ENCODE data around the gene GALNT12. TPM values are rescaled to one million over a fixed set of nuclear protein-coding genes. Genes with fewer than 3 reads are reported as not detected.

GALNT12 gene
- total and polyA plus RNA-seq, 2 experiments from 2014 or later, result 13.9 to 16.4 TPM

DNA sequence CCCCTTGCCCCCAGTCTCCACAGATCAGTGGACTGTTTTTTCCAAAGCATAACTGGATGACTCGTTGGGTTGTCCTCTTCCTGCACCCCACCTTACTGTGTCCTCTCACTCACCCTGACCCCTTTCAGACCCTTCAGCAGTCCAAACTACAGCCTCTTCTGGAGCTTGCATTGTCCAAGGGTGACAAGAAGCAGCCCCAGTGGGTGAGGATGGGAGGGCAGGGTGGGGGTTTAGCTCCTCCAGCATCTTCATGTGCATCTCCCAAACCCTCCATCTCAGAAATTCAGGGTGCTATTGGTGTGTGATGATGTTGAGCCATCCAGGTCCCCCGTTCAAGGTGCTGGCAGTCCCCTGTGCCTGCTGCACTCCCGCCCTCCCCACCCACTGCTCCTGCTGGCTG lies 73.9 kb downstream of the GALNT12 start:
- H2AFZ ChIP-seq, result no peak overlapping the region
- TF ChIP-seq, protein P1, sequence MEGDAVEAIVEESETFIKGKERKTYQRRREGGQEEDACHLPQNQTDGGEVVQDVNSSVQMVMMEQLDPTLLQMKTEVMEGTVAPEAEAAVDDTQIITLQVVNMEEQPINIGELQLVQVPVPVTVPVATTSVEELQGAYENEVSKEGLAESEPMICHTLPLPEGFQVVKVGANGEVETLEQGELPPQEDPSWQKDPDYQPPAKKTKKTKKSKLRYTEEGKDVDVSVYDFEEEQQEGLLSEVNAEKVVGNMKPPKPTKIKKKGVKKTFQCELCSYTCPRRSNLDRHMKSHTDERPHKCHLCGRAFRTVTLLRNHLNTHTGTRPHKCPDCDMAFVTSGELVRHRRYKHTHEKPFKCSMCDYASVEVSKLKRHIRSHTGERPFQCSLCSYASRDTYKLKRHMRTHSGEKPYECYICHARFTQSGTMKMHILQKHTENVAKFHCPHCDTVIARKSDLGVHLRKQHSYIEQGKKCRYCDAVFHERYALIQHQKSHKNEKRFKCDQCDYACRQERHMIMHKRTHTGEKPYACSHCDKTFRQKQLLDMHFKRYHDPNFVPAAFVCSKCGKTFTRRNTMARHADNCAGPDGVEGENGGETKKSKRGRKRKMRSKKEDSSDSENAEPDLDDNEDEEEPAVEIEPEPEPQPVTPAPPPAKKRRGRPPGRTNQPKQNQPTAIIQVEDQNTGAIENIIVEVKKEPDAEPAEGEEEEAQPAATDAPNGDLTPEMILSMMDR (IDR thresholded peaks at IDR 0.05; ENCODE audit: poor library complexity), result no peak
- TF ChIP-seq EZH2 (IDR thresholded peaks at IDR 0.05; ENCODE audit: borderline replicate concordance), result no peak
- TF ChIP-seq EZH2phosphoT487 (IDR thresholded peaks at IDR 0.05; ENCODE audit: low read depth, severe bottlenecking, unreplicated experiment), result no peak
- no peaks in the 10 kb centered on the region for H3K9me3 ChIP-seq (ENCODE audit: low read depth)
- no peaks in the 10 kb centered on the region for H3K27me3 ChIP-seq
- H3K9me2 ChIP-seq (replicated peaks; ENCODE audit: insufficient read depth), result no peaks in the 10 kb centered on the region
- H3K79me2 ChIP-seq, result no peaks in the 10 kb centered on the region
- no peak overlapping the region for H3K27ac ChIP-seq
- no peak overlapping the region for H3K4me2 ChIP-seq
- WGBS (ENCODE audit: low lambda C conversion rate, missing lambda C conversion rate), result 96% methylated on average over 2 of the region's 3 CpGs
- H3K36me3 ChIP-seq (replicated peaks; ENCODE audit: insufficient read depth, low read depth), result no peaks in the 10 kb centered on the region
- no peaks in the 10 kb centered on the region for H4K20me1 ChIP-seq (ENCODE audit: insufficient read depth, poor library complexity, severe bottlenecking)
- H3K4me1 ChIP-seq (ENCODE audit: insufficient read depth), result peaks cover 12% of the 10 kb centered on the region
- no peak for DNase-seq (ENCODE audit: low spot score)
- H3K4me3 ChIP-seq, result no peak overlapping the region

DNA sequence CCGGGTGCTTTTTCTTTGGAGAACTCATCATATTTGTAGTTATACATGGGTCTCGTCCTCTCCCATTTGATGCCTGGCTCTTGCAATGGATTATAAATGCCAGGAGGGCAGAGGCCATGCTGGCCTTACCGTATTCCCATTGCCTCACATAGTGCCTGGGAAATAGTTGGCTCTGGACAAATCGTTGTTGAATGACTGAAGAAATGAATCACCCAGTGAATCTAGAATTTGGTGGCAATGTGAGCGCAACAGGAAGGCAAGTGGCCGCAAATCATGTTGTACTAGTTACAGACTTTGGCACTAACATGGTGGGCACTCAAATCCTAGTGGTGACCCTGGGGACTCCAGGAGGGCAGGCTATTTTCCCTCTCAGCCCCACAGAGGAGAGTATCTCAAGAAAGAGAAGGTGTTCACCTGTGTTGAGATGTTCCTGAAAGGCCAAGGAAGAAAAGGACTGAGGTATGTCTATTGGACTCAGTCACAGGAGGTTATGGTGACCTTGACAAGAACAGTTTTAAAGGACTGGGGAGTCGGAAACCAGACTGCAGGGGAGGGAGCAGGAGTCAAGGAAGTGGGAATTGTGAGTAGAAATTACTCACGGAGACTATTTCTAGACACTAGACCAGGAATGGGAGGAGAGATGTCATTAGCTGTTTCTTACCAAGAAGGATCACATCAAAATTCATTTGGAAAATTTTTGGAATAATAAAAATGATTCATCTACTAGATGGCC lies 74.5 kb downstream of the GALNT12 start:
- WGBS (ENCODE audit: low lambda C conversion rate, missing lambda C conversion rate), result 87% methylated on average over 8 of the region's 8 CpGs
- H4K20me1 ChIP-seq (ENCODE audit: insufficient read depth, poor library complexity, severe bottlenecking), result no peaks in the 10 kb centered on the region
- no peaks in the 10 kb centered on the region for H3K9me3 ChIP-seq (ENCODE audit: low read depth)
- TF ChIP-seq, protein P1 (IDR thresholded peaks at IDR 0.05; ENCODE audit: poor library complexity), result no peak
- no peak for TF ChIP-seq EZH2phosphoT487 (IDR thresholded peaks at IDR 0.05; ENCODE audit: low read depth, severe bottlenecking, unreplicated experiment)
- TF ChIP-seq EZH2 (IDR thresholded peaks at IDR 0.05; ENCODE audit: borderline replicate concordance), result no peak
- H3K36me3 ChIP-seq (replicated peaks; ENCODE audit: insufficient read depth, low read depth), result no peaks in the 10 kb centered on the region
- peaks cover 12% of the 10 kb centered on the region for H3K4me1 ChIP-seq (ENCODE audit: insufficient read depth)
- no peak overlapping the region for H2AFZ ChIP-seq
- H3K9me2 ChIP-seq (replicated peaks; ENCODE audit: insufficient read depth), result no peaks in the 10 kb centered on the region
- H3K4me3 ChIP-seq, result no peak overlapping the region
- H3K4me2 ChIP-seq, result no peak overlapping the region
- H3K27ac ChIP-seq, result no peak overlapping the region
- DNase-seq (ENCODE audit: low spot score), result no peak
- H3K79me2 ChIP-seq, result no peaks in the 10 kb centered on the region
- no peaks in the 10 kb centered on the region for H3K27me3 ChIP-seq

DNA sequence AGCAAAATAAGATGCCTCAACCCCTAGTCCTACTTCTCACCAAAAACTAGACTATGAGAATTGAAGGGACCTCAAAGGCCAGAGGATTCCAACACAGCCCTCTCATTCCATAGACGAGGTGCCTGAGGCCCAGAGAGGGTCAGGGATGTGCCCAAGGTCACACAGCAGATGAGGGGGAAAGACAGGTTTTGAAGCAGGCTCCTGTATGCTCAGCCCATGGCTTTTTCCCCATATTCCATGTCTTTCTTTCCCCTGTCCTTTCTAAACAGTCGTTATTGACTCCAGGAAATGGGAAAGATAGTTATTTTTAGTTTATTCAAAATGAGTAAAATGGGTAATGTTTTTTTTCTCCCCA lies 75.1 kb downstream of the GALNT12 start:
- 50% methylated on average over 2 of the region's 2 CpGs for WGBS (ENCODE audit: low lambda C conversion rate, missing lambda C conversion rate)
- H3K9me2 ChIP-seq (replicated peaks; ENCODE audit: insufficient read depth), result no peaks in the 10 kb centered on the region
- H3K36me3 ChIP-seq (replicated peaks; ENCODE audit: insufficient read depth, low read depth), result no peaks in the 10 kb centered on the region
- DNase-seq (ENCODE audit: low spot score), result no peak
- TF ChIP-seq EZH2phosphoT487 (IDR thresholded peaks at IDR 0.05; ENCODE audit: low read depth, severe bottlenecking, unreplicated experiment) (no peak), EZH2 (IDR thresholded peaks at IDR 0.05; ENCODE audit: borderline replicate concordance) (no peak)
- TF ChIP-seq, protein P1 (IDR thresholded peaks at IDR 0.05; ENCODE audit: poor library complexity), result no peak
- H3K27ac ChIP-seq, result no peak overlapping the region
- H4K20me1 ChIP-seq (ENCODE audit: insufficient read depth, poor library complexity, severe bottlenecking), result no peaks in the 10 kb centered on the region
- peaks cover 12% of the 10 kb centered on the region for H3K4me1 ChIP-seq (ENCODE audit: insufficient read depth)
- H3K4me2 ChIP-seq, result no peak overlapping the region
- no peak overlapping the region for H2AFZ ChIP-seq
- H3K27me3 ChIP-seq, result no peaks in the 10 kb centered on the region
- no peaks in the 10 kb centered on the region for H3K9me3 ChIP-seq (ENCODE audit: low read depth)
- no peaks in the 10 kb centered on the region for H3K79me2 ChIP-seq
- H3K4me3 ChIP-seq, result no peak overlapping the region

Data from hepatocyte (in vitro differentiated cells).